K562 (cell line): ENCODE data around the gene CAST. TPM values are rescaled to one million over a fixed set of nuclear protein-coding genes. Genes with fewer than 3 reads are reported as not detected.

Experiments
- ATAC-seq: fragments of 200-7000 bp; cut with Tn5 transposase; 3 replicates; pipeline ENCODE4 v1.9.1; 2020; ENCODE audit warnings: moderate library complexity
- BruUV-seq: library from RNA; stranded (reverse); fragments of 400-500 nt; replicated peaks from 2 replicates; lab custom pipeline; 2021; lab: Mats Ljungman, UMichigan
- CTCF ChIA-PET: fragments of 300-600 bp; formaldehyde crosslinking; extraction: SDS; loops from one replicate; lab custom pipeline; 2021; ENCODE audit warnings: low intra/inter-chr PET ratio; lab: Yijun Ruan, JAX
- POLR2A ChIA-PET: fragments of 300-600, 350-650 bp; sonication (Branson Sonifier 250); formaldehyde crosslinking; extraction: SDS; loops from one replicate; lab custom pipeline; 2021; ENCODE audit warnings: antibody characterized with exemption, inconsistent platforms; lab: Yijun Ruan, JAX
- DNase-seq, 4 experiments: peaks; one replicate each; pipeline versions ENCODE4 v3.0.0 to v3.0.0-alpha.2; 2011 to 2018; ENCODE audit warnings: low spot score in 3 of 4, mixed read lengths in 3 of 4; ENCODE audit errors: extremely low read depth in 1 of 4
- FAIRE-seq: peaks from 2 replicates; lab custom pipeline; 2011; peaks lifted over from hg19 to GRCh38; lab: Jason Lieb, UNC
- H2AFZ ChIP-seq: 2 replicates; pipeline ENCODE4 v1.6.0; 2011; ENCODE audit warnings: low read depth, low read length, control low read depth, inconsistent platforms
- H3K27ac ChIP-seq: fragments of 200-600 bp; 3 replicates; pipeline ENCODE4 v1.8.0; 2011; ENCODE audit warnings: low read depth, mild to moderate bottlenecking, control low read depth, inconsistent platforms, low read length, moderate library complexity, mixed read lengths; ENCODE audit errors: extremely low read depth
- H3K27me3 ChIP-seq, 2 experiments: fragments of 300-600 bp in 1 of 2; 2 replicates in 1 of 2; 3 replicates in 1 of 2; pipeline versions ENCODE4 v1.6.0 to v1.8.0; 2011; ENCODE audit warnings: inconsistent platforms in 2 of 2, low read length in 2 of 2, mild to moderate bottlenecking in 1 of 2, mixed read lengths in 1 of 2, moderate library complexity in 1 of 2; ENCODE audit not compliant: control insufficient read depth in 2 of 2, insufficient read depth in 2 of 2
- H3K36me3 ChIP-seq: fragments of 300-600 bp; 3 replicates; pipeline ENCODE4 v1.8.0; 2011; ENCODE audit warnings: mild to moderate bottlenecking, low read length, inconsistent platforms; ENCODE audit not compliant: control insufficient read depth, insufficient read depth
- H3K4me1 ChIP-seq, 2 experiments: fragments of 200-600 bp in 1 of 2; replicated peaks in 1 of 2; 2 replicates in 1 of 2; 3 replicates in 1 of 2; pipeline versions ENCODE4 v1.5.1 to v1.8.0; 2011; ENCODE audit warnings: inconsistent platforms in 2 of 2, low read length in 2 of 2, mild to moderate bottlenecking in 1 of 2, mixed read lengths in 1 of 2, moderate library complexity in 1 of 2; ENCODE audit not compliant: control insufficient read depth in 2 of 2, insufficient read depth in 2 of 2
- H3K4me2 ChIP-seq: 2 replicates; pipeline ENCODE4 v1.6.1; 2011; ENCODE audit warnings: low read length, control low read depth, inconsistent platforms, mixed read lengths; ENCODE audit not compliant: insufficient read depth
- H3K4me3 ChIP-seq: fragments of 200-600 bp; sonication (generic), shearing (Covaris generic); 2 replicates; pipeline ENCODE4 v1.5.1; 2016; ENCODE audit warnings: control low read depth, inconsistent platforms
- H3K79me2 ChIP-seq: fragments of 200-600 bp; 3 replicates; pipeline ENCODE4 v1.8.0; 2011; ENCODE audit warnings: low read length, inconsistent platforms; ENCODE audit not compliant: control insufficient read depth, insufficient read depth
- H3K9ac ChIP-seq, 2 experiments: 2 replicates each; pipeline versions ENCODE4 v1.6.0 to v1.6.1; 2011; ENCODE audit warnings: low read depth in 2 of 2, low read length in 2 of 2, control low read depth in 1 of 2, inconsistent platforms in 1 of 2, mild to moderate bottlenecking in 1 of 2, mixed read lengths in 1 of 2; ENCODE audit not compliant: insufficient read depth in 1 of 2
- H3K9me1 ChIP-seq: one replicate; pipeline ENCODE4 v1.6.0; 2011; ENCODE audit warnings: inconsistent platforms, mild to moderate bottlenecking, low read length, moderate library complexity; ENCODE audit not compliant: control insufficient read depth, insufficient read depth
- H3K9me3 ChIP-seq: replicated peaks from 2 replicates; pipeline ENCODE4 v1.5.1; 2011; ENCODE audit warnings: low read depth, low read length, inconsistent platforms; ENCODE audit not compliant: control insufficient read depth, insufficient read depth
- H4K20me1 ChIP-seq: replicated peaks from 2 replicates; pipeline ENCODE4 v1.6.1; 2011; ENCODE audit warnings: low read length, inconsistent platforms, mixed read lengths; ENCODE audit not compliant: control insufficient read depth, insufficient read depth
- BHLHE40 ChIP-seq: IDR thresholded peaks from 2 replicates; pipeline ENCODE4 v1.6.1; 2011; ENCODE audit warnings: low read length, improper control_type of control experiment
- GATAD2A ChIP-seq: fragments of 450-650 bp; IDR thresholded peaks from 2 replicates; pipeline ENCODE4 v1.6.1; 2017
- GMEB1 ChIP-seq: fragments of 250-450 bp; sonication (Bioruptor Pico); IDR thresholded peaks from 2 replicates; pipeline ENCODE4 v1.4.0; 2020; ENCODE audit warnings: mild to moderate bottlenecking
- USF2 ChIP-seq: sonication (generic); formaldehyde crosslinking; IDR thresholded peaks from 2 replicates; pipeline ENCODE4 v1.5.0; 2020; ENCODE audit warnings: missing genetic modification reagents
- ZNF174 ChIP-seq: fragments of 250-450 bp; sonication (Bioruptor Pico); IDR thresholded peaks from 2 replicates; pipeline ENCODE4 v1.4.0; 2020; ENCODE audit warnings: mild to moderate bottlenecking
- ZNF778 ChIP-seq: fragments of 450-650 bp; formaldehyde crosslinking; IDR thresholded peaks from 2 replicates; pipeline ENCODE4 v1.4.0; 2020; ENCODE audit warnings: mild to moderate bottlenecking, moderate library complexity
- in situ Hi-C: fragments of 300-500 bp; cut with MboI; formaldehyde crosslinking; loops from 4 replicates; pipeline ENCODE4 v1.15.0; 2018; ENCODE audit warnings: inconsistent platforms, mixed read lengths
- intact Hi-C: fragments of 100-400 bp; cut with micrococcal nuclease; formaldehyde crosslinking; loops from 2 replicates; pipeline ENCODE4 v1.14.2; 2022
- polyA plus RNA-seq, 8 experiments: library from polyadenylated mRNA; depleted of rRNA in 4 of 8; stranded (reverse) in 5 of 8; unstranded in 3 of 8; fragments of >200 nt; fragmentation: Nextera tagmentation in 2 of 8; fragmentation: Illumina TruSeq in 1 of 8; extraction: Ambion mirVana in 2 of 8; extraction: Trizol in 1 of 8; gene quantifications; 2 replicates each; pipeline versions ENCODE4 v1.2.1 to v1.2.3, GENCODE V29; 2011 to 2014; ENCODE audit warnings: inconsistent platforms in 1 of 8, missing spikeins in 1 of 8
- total RNA-seq, 7 experiments: library from RNA; depleted of rRNA in 6 of 7; stranded (reverse); fragments of >200 nt in 6 of 7; fragmentation: Illumina TruSeq in 2 of 7; extraction: Trizol in 2 of 7; gene quantifications; 2 replicates each; pipeline versions ENCODE4 v1.2.1 to v1.2.3, GENCODE V29; 2011 to 2021; ENCODE audit warnings: low replicate concordance in 1 of 7

Gene CAST
- total and polyA plus RNA-seq, 9 of the 15 experiments (the other 6 are each of a cell fraction or from before 2014, with no cell fraction given) = 55.5 to 136 (median 86.1) TPM

- Histone ChIP-seq H3K36me3 (peaks cover 89% of the 10 kb centered on the region), H3K27ac (no peak overlapping the region), H2AFZ (no peak overlapping the region), H3K4me2 (no peak overlapping the region), H3K9ac (no peak overlapping the region), H3K4me1 (no peaks in the 10 kb centered on the region), H3K9me3 (no peaks in the 10 kb centered on the region), H4K20me1 (no peaks in the 10 kb centered on the region), H3K4me3 (no peak overlapping the region), H3K9me1 (no peaks in the 10 kb centered on the region), H3K79me2 (no peaks in the 10 kb centered on the region), H3K27me3 (no peaks in the 10 kb centered on the region)
- intact Hi-C loops = no loop called here
- no peak for ATAC-seq
- POLR2A ChIA-PET = interaction anchor here (1.2 to 1.9 kb wide), 3 partner anchors 8 to 32 kb away, joined by 3 to 5 read pairs (median 4); no protein-coding TSS in a partner anchor
- TF ChIP-seq GATAD2A (no peak), BHLHE40 (no peak), USF2 (CRISPR knock-in tag) (no peak), GMEB1 (CRISPR knock-in tag) (no peak), ZNF174 (CRISPR knock-in tag) (no peak), ZNF778 (no peak)
- CTCF ChIA-PET = no interaction called here
- no TSS peak for BruUV-seq
- FAIRE-seq = no peak
- in situ Hi-C loops = no loop called here
- no peak for DNase-seq
These were observed 110.4 kb downstream of the CAST start for GRCh38 chr5:96772542-96772941.
